B cell (primary cell): Measurements from ENCODE around the gene MYH11. TPM values are rescaled to one million over a fixed set of nuclear protein-coding genes. Genes with fewer than 3 reads are reported as not detected.
"Not testable (repeated sequence)": the region's sequence is repeated elsewhere in the genome, so short reads cannot be mapped to it uniquely, and the experiment has no call there.

Experiments
- ATAC-seq: fragments of 200-7000 bp; cut with Tn5 transposase; one replicate; pipeline ENCODE4 v1.10.0; 2021; ENCODE audit warnings: low read depth, mild to moderate bottlenecking, moderate number of reproducible peaks, moderate library complexity
- CTCF ChIA-PET: fragments of 350-600 bp; sonication (Branson Sonifier 250); formaldehyde crosslinking; loops from one replicate; lab custom pipeline; 2021; ENCODE audit warnings: antibody characterized with exemption, inconsistent platforms; lab: Charles Lee
- POLR2A ChIA-PET: fragments of 350-600 bp; sonication (Branson Sonifier 250); formaldehyde crosslinking; loops from one replicate; lab custom pipeline; 2021; ENCODE audit warnings: antibody characterized with exemption; lab: Charles Lee
- DNase-seq: peaks from one replicate; pipeline ENCODE4 v3.0.0; 2013
- H2AFZ ChIP-seq: 2 replicates; pipeline ENCODE4 v1.6.1; 2012; ENCODE audit warnings: mild to moderate bottlenecking, low read depth, low read length; ENCODE audit not compliant: insufficient read depth, poor library complexity, severe bottlenecking
- H3K27ac ChIP-seq, 2 donors: 1 replicate in 1 of 2; 2 replicates in 1 of 2; pipeline ENCODE4 v1.5.1; 2012 to 2013; ENCODE audit warnings: low read length in 2 of 2, mild to moderate bottlenecking in 2 of 2, moderate library complexity in 1 of 2
- H3K27me3 ChIP-seq, 4 experiments: fragments of 200-600 bp in 1 of 4; sonication (generic) in 1 of 4; replicated peaks in 1 of 4; 1 replicate in 2 of 4; 2 replicates in 2 of 4; pipeline versions ENCODE4 v1.6.1 to v1.7.0; 2013 to 2016; ENCODE audit warnings: low read length in 3 of 4, mild to moderate bottlenecking in 2 of 4, mixed read lengths in 1 of 4, moderate library complexity in 1 of 4; ENCODE audit not compliant: insufficient read depth in 4 of 4, control insufficient read depth in 3 of 4; ENCODE audit errors: control extremely low read depth in 1 of 4
- H3K36me3 ChIP-seq, 2 experiments: replicated peaks in 1 of 2; 1 replicate in 1 of 2; 2 replicates in 1 of 2; pipeline versions ENCODE4 v1.6.1 to v1.7.1; 2013; ENCODE audit warnings: low read length in 1 of 2; ENCODE audit not compliant: insufficient read depth in 2 of 2, control insufficient read depth in 1 of 2; ENCODE audit errors: control extremely low read depth in 1 of 2, extremely low read depth in 1 of 2
- H3K4me1 ChIP-seq, 2 donors: fragments of 200-600 bp in 1 of 2; sonication (generic) in 1 of 2; 1 replicate in 1 of 2; 2 replicates in 1 of 2; pipeline versions ENCODE4 v1.5.1 to v1.6.1; 2013 to 2017; ENCODE audit warnings: low read length in 2 of 2; ENCODE audit not compliant: control insufficient read depth in 2 of 2, insufficient read depth in 2 of 2
- H3K4me2 ChIP-seq: replicated peaks from 2 replicates; pipeline ENCODE3; 2012; ENCODE audit warnings: mild to moderate bottlenecking, low read depth, low read length; ENCODE audit not compliant: poor library complexity, severe bottlenecking
- H3K4me3 ChIP-seq, 5 experiments: fragments of 200-600 bp in 1 of 5; sonication (generic) in 1 of 5; 1 replicate in 3 of 5; 2 replicates in 2 of 5; pipeline versions ENCODE4 v1.5.1 to v1.7.0; 2011 to 2016; ENCODE audit warnings: low read length in 4 of 5, mild to moderate bottlenecking in 4 of 5, low read depth in 2 of 5, control low read depth in 1 of 5, moderate library complexity in 1 of 5; ENCODE audit not compliant: insufficient read depth in 1 of 5; ENCODE audit errors: control extremely low read depth in 1 of 5, extremely low read depth in 1 of 5
- H3K79me2 ChIP-seq: fragments of 200-600 bp; sonication (generic); one replicate; pipeline ENCODE4 v1.6.0; 2016; ENCODE audit warnings: low read length; ENCODE audit not compliant: control insufficient read depth, insufficient read depth
- H3K9ac ChIP-seq: fragments of 200-600 bp; sonication (generic); 2 replicates; pipeline ENCODE4 v1.6.1; 2017; ENCODE audit warnings: mild to moderate bottlenecking, low read length, moderate library complexity
- H3K9me3 ChIP-seq, 3 donors: one replicate each; pipeline versions ENCODE4 v1.6.1 to v1.7.1; 2013; ENCODE audit warnings: low read length in 2 of 3; ENCODE audit not compliant: control insufficient read depth in 2 of 3, insufficient read depth in 1 of 3; ENCODE audit errors: control extremely low read depth in 1 of 3
- H4K20me1 ChIP-seq: 2 replicates; pipeline ENCODE4 v1.6.0; 2012; ENCODE audit warnings: mild to moderate bottlenecking, low read length; ENCODE audit not compliant: insufficient read depth, control insufficient read depth, poor library complexity, severe bottlenecking
- H3K27ac Mint-ChIP-seq: one replicate; pipeline ENCODE4 v1.8.0; 2021; ENCODE audit warnings: mixed read lengths
- H3K27me3 Mint-ChIP-seq: one replicate; pipeline ENCODE4 v1.8.0; 2021; ENCODE audit warnings: mixed read lengths
- H3K4me1 Mint-ChIP-seq: one replicate; pipeline ENCODE4 v1.8.0; 2021; ENCODE audit warnings: mixed read lengths
- H3K4me3 Mint-ChIP-seq: one replicate; pipeline ENCODE4 v1.8.0; 2021; ENCODE audit warnings: mixed read lengths
- H3K9me3 Mint-ChIP-seq: one replicate; pipeline ENCODE4 v1.8.0; 2022; ENCODE audit warnings: mixed read lengths; ENCODE audit not compliant: insufficient read depth
- CTCF ChIP-seq: fragments of 200-600 bp; IDR thresholded peaks from one replicate; pipeline ENCODE4 v1.8.0; 2022; ENCODE audit warnings: antibody characterized with exemption, mild to moderate bottlenecking
- EZH2 ChIP-seq: IDR thresholded peaks from 2 replicates; pipeline ENCODE4 v1.6.1; 2012; ENCODE audit warnings: borderline replicate concordance, low read depth, mild to moderate bottlenecking, moderate library complexity, low read length; ENCODE audit not compliant: insufficient read depth, poor library complexity, severe bottlenecking
- WGBS: methylation state at CpG from one replicate; pipeline ENCODE4 v1.1.5; 2013; ENCODE audit warnings: missing lambda C conversion rate; ENCODE audit not compliant: insufficient coverage; 5-methylcytosine and 5-hydroxymethylcytosine counted together
- intact Hi-C: fragments of 100-400 bp; cut with micrococcal nuclease; formaldehyde crosslinking; loops from one replicate; pipeline ENCODE4 v1.10.0; 2022
- polyA plus RNA-seq: library from polyadenylated mRNA; depleted of rRNA; stranded (reverse); fragments of >200 nt; gene quantifications from 2 replicates; pipeline ENCODE4 v1.2.3, GENCODE V29; 2012
- total RNA-seq, 2 donors: library from RNA; stranded (reverse); fragments of 120-200 nt in 1 of 2; gene quantifications; 1 replicate in 1 of 2; 2 replicates in 1 of 2; pipeline versions ENCODE4 v1.2.3 to v1.2.4, GENCODE V29; 2013 to 2022

Gene MYH11
- total and polyA plus RNA-seq, 2 donors (not counting 1 experiment from before 2014, with no cell fraction given), result 0.05 to 0.16 TPM

GRCh38 chr16:15810411-15810810 lies 46.4 kb downstream of the MYH11 start:
- POLR2A ChIA-PET, result no interaction called here
- peaks cover 0 to 15% (median 0%) of the 10 kb centered on the region in 4 experiments for H3K27me3 ChIP-seq

GRCh38 chr16:15809297-15809696 lies 47.5 kb downstream of the MYH11 start:
- H3K4me3 ChIP-seq, DNase-seq, H3K9me3 Mint-ChIP-seq, intact Hi-C loops, H3K4me2 ChIP-seq, H3K9me3 ChIP-seq, H3K27ac Mint-ChIP-seq, POLR2A ChIA-PET, H3K27ac ChIP-seq, H3K9ac ChIP-seq, H3K4me3 Mint-ChIP-seq, H4K20me1 ChIP-seq, ATAC-seq, H2AFZ ChIP-seq, H3K4me1 ChIP-seq, H3K36me3 ChIP-seq, H3K79me2 ChIP-seq, H3K4me1 Mint-ChIP-seq: not testable (repeated sequence)
- 95% methylated on average over 3 of the region's 7 CpGs for WGBS
- CTCF ChIA-PET, result interaction anchor here (1.2 kb wide), 1 partner anchor 12 kb away, joined by 3 read pairs; no protein-coding TSS in a partner anchor
- peaks cover 15% of the 10 kb centered on the region for H3K27me3 Mint-ChIP-seq
- peaks cover 0 to 10% (median 0%) of the 10 kb centered on the region in 4 experiments for H3K27me3 ChIP-seq

More at GRCh38 chr16:15810411-15810810, 46.4 kb downstream of the MYH11 start:
- no peaks in the 10 kb centered on the region for H3K4me1 ChIP-seq
- peaks cover 15% of the 10 kb centered on the region for H3K27me3 Mint-ChIP-seq
- CTCF ChIA-PET, result interaction anchor here (1.2 kb wide), 1 partner anchor 11 kb away, joined by 3 read pairs; no protein-coding TSS in a partner anchor
- H2AFZ ChIP-seq, result no peak overlapping the region
- no peak for TF ChIP-seq EZH2
- no peak for TF ChIP-seq CTCF
- H3K79me2 ChIP-seq, result no peaks in the 10 kb centered on the region
- 94% methylated on average over 2 of the region's 4 CpGs for WGBS
- H3K4me2 ChIP-seq, result no peak overlapping the region
- no peak overlapping the region for H3K27ac Mint-ChIP-seq
- H3K27ac ChIP-seq, result no peak overlapping the region
- ATAC-seq (no peak), DNase-seq (no peak)
- H4K20me1 ChIP-seq, result no peaks in the 10 kb centered on the region
- no peak overlapping the region for H3K4me3 ChIP-seq
- no peaks in the 10 kb centered on the region for H3K36me3 ChIP-seq
- H3K9me3 ChIP-seq, result peaks cover 0 to 9% (median 6%) of the 10 kb centered on the region in 3 donors
- no peaks in the 10 kb centered on the region for H3K9me3 Mint-ChIP-seq
- intact Hi-C loops, result no loop called here
- H3K4me3 Mint-ChIP-seq, result no peak overlapping the region
- H3K9ac ChIP-seq, result no peak overlapping the region
- no peaks in the 10 kb centered on the region for H3K4me1 Mint-ChIP-seq
